ENCODE measurements around the gene TRH.
"Not testable (repeated sequence)": the region's sequence is repeated elsewhere in the genome, so short reads cannot be mapped to it uniquely, and the experiment has no call there.

GRCh38 chr3:129999176-129999575 is 24.7 kb downstream of the TRH start:
- TF ChIP-seq CTCF (conservative IDR thresholded peaks at IDR 0.05 in 1 of 2, IDR thresholded peaks at IDR 0.05 in 1 of 2; ENCODE audit: extremely low read depth in 1 of 2, insufficient read depth in 1 of 2, low read depth in 1 of 2, low read length in 2 of 2); EZH2 (IDR thresholded peaks at IDR 0.05; ENCODE audit: borderline replicate concordance, low read length): not testable (repeated sequence)
